ENCODE data around the gene GGT1.
"Not testable (repeated sequence)": the region's sequence is repeated elsewhere in the genome, so short reads cannot be mapped to it uniquely, and the experiment has no call there.

Gene GGT1

DNA sequence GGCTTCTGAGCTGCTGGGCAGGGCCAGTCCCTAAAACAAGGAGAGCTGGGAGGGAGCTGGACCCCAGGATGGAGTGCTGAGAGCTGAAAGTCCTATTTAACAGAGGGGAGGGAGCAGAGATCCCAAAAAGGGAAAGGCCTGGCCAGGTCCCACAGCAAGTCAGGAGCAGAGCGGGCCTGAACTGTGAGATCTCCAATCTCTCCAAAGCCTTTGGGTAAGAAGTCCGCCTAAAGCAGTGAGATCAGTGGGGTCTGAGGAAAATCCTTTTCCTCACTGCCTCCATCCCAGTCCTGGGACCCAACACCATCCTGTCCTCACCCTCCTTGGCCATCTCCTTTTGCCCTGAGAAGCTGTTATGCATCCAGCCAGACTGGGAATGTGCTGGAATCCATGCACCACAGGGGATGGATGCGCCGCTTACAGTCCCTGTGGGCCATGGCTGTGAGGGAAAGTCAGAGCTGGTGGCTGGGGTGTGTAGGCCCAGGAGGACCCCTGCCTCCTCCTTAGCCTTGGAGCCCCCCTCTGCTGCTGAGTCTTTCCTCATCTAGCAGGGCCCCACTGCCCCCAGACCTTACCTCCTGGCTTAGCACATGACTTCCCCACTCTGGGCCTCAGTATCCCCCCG, 18.7 kb upstream of the GGT1 start:
- DNase-seq: no peak

GRCh38 chr22:24584871-24585411, 18.1 kb upstream of the GGT1 start:
- DNase-seq: no peak

- no peak for DNase-seq
These were observed 17.5 kb upstream of the GGT1 start for GRCh38 chr22:24585461-24585860.

- no peak for DNase-seq
These were observed 17.0 kb upstream of the GGT1 start for GRCh38 chr22:24585927-24586546.

DNA sequence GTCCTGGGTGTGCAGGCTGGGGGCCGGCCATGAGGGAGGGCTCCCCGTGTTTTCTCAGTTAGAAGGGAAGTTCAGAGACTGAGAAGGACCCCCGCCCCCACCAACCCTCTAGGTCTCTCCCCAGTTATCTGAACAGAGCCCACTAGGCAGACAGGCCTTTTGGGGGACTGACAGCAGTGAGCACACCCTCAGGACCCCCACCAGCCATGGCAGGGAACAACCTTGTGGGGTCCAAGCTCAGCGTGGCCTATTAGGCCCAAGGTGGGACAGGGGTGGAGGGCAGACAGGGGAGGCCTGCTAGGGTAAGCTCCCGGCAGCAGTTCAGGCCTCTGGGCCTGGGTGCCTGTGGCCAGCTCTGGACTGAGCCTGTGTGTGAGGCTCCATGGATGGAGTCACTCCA, 15.7 kb upstream of the GGT1 start:
- DNase-seq: no peak

- no peak for DNase-seq
These were observed 15.0 kb upstream of the GGT1 start for GRCh38 chr22:24587948-24588347.

DNA sequence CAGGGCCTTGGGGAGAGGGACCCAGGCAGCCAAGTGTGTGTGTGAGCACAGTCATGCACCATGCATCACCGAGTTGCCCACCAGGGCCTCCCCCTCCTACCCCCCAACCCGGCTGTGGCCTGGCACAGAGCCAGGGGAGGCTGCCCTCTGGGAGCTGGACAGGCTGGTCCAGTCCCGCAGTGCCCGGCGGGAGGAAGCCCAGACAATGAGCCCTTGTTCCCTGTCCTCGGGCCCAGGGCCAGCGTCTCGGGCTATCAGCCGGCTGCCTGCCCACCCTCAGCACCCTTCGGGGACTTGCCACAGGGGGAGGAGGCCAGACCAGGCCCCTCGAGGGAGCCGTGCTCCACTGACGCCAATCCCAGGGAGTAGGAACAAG, 14.6 kb upstream of the GGT1 start:
- DNase-seq: no peak

GRCh38 chr22:24588757-24589481, 14.1 kb upstream of the GGT1 start:
- no peak for DNase-seq

DNA sequence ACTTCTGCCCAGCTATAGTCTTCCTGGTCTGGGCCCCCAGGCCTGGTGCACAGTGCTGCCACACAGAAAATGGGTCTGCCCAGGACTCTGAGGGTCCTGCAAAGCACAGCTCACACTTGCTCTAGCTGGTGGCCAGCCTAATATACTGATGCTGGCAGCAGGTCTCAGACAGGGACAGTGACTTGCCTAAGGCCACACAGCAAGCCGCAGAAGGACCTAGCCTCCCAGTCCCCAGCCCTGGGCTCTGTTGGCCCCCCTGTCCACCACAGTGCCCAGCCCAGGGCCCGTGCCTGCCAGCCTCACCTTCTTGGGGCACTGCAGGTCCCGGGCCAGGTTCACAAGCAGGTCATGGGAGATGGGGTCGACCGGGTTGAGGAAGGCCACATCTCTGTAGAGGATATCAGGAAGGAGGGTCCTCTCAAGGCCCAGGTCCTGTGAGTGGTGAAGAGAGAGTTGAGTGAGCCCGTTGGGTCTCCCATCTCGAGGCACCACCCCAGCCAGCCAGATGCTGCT, 13.4 kb upstream of the GGT1 start:
- no peak for DNase-seq

DNA sequence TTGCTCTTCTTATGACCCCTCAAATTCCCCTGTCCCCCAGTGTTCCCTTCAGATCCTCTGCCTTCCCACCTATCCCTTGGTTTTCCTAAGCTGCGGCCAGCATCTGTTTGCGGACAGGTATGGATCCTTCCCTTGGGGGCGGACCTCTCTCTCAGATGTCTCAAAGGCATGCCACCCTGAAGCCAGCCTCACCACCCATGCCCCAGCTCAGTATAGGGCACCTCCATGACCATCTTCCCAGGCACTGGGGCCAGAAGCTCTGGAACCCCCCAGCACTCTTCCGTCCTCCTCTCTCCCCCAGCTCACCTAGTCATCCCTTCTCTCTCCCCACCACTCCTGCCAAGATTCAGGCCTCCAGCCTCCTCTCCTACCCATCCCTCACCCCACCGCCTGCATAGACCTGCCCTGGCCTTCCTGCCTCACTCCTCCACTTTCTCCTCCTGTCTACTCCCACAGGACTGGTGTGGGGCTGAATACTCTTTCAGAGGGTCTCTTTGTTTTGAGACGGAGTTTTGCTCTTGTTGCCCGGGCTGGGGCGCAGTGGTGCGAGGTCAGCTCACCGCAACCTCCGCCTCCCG, 12.3 kb upstream of the GGT1 start:
- no peak for DNase-seq

DNA sequence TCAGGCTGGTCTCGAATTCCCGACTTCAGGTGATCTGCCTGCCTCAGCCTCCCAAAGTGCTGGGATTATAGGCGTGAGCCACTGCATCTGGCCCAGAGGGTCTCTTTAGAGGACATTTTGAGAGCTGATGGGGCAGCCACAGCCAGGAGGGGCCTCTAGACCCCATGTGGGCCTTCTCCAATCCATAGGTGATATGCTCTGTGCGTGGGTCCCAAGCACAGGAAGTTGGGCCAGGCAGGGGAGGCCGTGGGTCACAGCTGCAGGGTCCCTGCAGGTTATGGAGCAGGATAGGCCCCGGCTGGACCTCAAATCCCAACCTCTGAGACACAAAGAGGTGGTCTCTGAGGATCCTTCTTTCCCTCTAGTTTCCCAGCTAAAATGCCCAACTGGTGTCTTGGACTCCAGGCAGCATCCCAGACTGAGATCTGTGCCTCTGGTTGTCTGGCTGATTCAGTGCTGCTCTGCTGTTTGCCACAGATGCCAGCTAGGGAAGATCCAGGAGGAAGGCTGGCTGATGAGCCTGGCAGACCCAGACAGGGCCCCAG, 11.6 kb upstream of the GGT1 start:
- no peak for DNase-seq

GRCh38 chr22:24592058-24592850, 10.7 kb upstream of the GGT1 start:
- no peak for DNase-seq

DNA sequence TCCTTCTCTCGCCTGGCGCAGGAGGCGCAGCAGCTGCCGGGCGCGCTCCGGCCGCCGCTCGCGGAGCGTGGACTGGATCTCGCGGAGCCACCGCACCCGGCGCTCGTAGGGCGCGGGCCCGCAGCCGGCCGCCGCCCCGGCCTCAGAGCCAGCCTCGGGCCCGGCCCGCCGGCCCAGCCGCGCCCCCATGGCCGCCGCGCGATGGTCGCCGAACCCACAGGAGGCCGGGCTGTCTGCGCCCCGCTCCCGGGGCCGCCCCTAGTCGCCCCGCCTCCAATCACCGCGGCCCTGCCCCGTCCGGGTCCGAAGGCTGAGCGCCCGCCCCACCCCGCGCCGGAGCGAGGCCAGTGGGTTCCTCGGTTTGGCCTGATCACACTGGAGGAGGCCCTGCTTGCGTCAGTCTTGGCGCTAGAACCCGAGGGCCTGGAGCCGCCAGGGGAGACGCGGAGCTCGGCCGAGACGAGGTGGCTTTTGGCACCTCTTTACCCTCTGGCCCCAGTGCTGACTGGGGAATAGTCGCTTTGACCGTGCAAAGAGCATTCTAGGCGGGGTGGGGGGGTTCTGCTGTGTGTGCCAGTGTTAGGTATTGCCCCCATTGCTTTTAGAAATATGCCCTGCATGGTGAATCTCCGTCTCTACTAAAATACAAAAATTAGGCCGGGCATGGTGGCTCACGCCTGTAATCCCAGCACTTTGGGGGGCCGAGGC, 10.0 kb upstream of the GGT1 start, which contains the start of gene LRRC75B:
Gene LRRC75B, minus strand, starts transcription at position 223 of the 708 bp plus-strand sequence. Its CDS starts 34 bp downstream, at position 189.
- peak; percentile 56 for DNase-seq

DNA sequence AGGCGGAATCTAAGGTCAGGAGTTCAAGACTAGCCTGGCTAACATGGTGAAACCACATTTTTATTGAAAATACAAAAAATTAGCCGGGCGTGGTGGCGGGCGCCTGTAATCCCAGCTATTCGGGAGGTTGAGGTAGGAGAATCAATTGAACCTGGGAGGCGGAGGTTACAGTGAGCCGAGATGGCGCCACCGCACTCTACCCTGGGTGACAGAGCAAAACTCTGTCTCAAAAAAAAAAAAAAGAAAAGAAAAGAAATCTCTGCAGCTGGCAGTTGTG, 9.5 kb upstream of the GGT1 start:
- not testable (repeated sequence) for DNase-seq

- no peak for DNase-seq
These were observed 9.0 kb upstream of the GGT1 start for GRCh38 chr22:24593836-24594568.

GRCh38 chr22:24594569-24595120, 8.3 kb upstream of the GGT1 start:
- no peak for DNase-seq

DNA sequence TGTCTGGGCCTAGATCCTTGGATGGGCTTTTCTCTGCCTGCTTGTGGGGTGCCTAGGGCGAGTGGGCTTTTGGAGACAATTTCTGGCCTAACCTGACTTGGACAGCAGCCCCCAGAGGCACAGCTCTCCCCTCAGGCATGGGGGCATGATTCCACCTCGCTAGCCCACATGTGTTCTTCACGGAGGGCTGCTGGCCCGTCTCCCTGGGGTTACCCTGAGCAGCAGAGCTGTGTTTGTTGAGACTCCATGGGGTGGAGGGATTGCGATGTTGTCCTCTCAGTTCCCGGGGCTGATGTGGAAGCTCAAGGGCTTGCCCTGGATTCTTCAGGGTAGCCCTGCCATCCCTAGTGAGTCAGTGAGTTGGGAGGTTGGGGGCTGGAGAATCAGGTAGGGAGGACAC, 7.8 kb upstream of the GGT1 start:
- DNase-seq: no peak

DNA sequence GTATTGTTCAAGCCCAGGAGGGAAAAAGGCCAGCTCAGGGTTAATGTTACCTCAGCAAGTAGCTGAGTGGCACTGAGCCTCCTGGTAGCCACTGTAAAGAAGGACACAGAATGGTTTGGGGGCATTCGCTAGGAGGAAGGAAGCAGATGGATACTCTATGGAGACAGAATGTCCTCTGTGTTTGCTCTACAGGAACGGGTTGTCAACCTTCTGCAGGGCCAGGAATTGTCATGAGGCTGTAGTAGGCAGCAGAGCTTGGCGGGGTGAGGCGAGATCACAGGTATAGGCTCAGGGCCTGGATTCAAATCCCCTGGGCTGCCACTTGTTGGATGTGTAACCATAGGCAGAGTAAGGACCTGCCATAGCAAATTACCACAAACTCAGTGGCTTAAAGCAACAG, 7.1 kb upstream of the GGT1 start:
- DNase-seq: no peak

DNA sequence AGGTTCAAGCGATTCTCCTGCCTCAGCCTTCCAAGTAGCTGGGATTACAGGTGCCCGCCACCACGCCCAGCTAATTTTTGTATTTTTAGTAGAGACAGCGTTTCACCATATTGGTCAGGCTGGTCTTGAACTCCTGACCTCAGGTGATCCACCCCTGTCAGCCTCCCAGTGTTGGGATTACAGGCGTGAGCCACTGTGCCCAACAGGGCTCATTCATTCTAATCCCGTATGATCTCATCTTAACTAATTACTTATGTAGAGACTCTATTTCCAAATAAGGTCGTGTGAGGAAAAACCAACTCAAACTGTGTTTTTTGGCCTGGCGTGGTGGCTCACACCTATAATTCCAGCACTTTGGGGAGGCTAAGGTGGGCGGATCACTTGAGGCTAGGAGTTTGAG, 5.9 kb upstream of the GGT1 start:
- not testable (repeated sequence) for DNase-seq

GRCh38 chr22:24599514-24599913, 3.5 kb upstream of the GGT1 start:
- no peak for DNase-seq
